ENCODE results near the gene EDA. TPM values are rescaled to one million over a fixed set of nuclear protein-coding genes. Genes with fewer than 3 reads are reported as not detected.

Gene EDA
- total RNA-seq, 1 experiment from 2014 or later: 0.06 TPM

- DNase-seq (ENCODE audit: low read depth): no peak
These were observed 447.1 kb downstream of the EDA start for GRCh38 chrX:70062961-70063550.

- DNase-seq (ENCODE audit: low read depth): no peak
These were observed 450.7 kb downstream of the EDA start for GRCh38 chrX:70066646-70067045.

DNA sequence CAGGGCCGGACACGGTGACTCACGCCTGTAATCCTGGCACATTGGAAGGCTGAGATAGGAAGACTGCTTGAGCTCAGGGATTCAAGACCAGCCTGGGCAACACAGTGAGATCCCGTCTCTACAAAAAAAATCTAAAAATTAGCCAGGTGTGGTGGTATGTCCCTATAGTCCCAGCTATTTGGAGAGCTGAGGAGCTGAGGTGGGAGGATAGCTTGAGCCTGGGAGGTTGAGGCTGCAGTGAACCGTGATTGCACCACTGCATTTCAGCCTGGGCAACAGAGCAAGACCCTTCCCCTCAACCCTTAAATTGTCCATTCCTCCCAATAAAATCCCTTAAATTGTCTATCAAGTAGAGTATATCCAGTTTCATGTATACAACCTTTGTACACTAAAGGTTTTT lies 463.4 kb downstream of the EDA start:
- no peak for DNase-seq (ENCODE audit: low read depth)

DNA sequence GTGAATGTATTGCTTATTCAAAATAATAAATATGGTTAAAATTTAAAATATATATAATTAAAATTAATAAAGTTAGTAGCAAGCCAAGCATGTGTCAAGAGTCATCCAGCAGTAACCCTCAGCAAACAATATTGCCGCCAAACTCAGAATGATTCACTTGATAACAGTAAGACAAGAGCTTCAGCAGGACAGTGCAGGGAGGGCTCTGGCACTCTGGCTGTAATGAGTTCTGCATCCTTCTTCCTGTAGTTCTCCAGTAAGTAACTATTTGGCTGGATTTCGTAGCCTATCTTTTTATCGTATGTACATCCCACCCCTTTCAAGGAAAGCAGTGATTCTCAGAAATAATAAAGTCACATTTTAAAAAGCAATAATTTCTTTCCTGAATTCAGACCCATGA lies 464.0 kb downstream of the EDA start:
- DNase-seq (ENCODE audit: low read depth): no peak

DNA sequence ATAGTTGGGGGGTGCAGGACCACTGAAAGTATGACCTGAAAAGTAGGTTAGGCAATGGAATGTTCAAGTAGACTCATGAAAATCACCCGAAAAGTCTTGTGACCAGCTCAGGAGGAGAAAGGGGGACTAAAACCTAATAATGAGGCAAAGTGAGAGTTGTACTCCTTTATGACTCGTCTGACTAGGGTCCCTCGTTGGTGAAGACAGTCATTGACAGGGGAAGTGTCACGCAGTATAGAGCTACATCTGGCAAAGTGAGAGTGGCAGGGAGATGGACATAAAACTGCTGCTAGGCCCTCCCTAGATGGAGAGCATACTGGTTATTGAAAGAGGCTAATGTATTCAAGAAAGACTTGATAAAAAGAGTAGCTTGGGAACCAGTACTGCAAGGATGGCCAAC lies 466.8 kb downstream of the EDA start:
- no peak for DNase-seq (ENCODE audit: low read depth)

GRCh38 chrX:70084592-70085240 lies 468.8 kb downstream of the EDA start:
- DNase-seq (ENCODE audit: low read depth): no peak

DNA sequence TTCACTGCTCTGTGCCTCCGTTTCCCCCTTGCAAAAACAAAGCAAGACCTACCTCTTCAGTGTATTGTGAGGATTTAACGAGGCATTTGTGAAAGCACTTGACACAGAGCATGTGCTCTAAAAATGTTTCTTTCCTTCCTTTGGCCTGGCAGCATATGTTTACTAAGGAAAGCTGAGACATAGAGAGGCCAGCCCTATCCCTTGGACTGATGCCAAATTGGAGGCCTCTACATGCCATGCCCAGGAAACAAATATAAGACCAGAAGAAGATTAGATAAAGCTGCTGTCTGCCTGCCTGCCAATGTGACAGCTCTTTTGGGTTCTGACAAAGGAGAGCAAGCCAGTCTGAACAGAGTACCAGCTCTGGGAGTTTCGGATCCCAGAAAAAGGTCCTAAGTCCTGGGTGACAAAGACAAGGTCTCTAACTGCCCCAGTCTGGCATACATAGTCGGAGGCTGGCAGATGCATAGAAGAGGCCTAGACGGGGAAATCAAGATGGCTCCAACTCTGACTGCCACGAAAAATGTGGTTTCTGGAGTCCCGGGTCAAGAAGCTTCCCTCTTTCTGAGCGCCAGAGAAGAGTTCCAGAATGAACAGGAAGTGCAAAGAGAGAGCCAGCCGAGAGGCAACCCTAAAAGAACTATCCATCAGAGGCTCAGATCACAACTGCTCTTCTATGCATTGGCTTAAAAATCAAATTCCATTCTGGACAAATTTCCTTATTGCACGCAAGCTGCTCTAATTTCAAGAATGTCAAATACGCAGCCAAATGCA lies 472.1 kb downstream of the EDA start:
- peak; percentile 9 for DNase-seq (ENCODE audit: low read depth)

DNA sequence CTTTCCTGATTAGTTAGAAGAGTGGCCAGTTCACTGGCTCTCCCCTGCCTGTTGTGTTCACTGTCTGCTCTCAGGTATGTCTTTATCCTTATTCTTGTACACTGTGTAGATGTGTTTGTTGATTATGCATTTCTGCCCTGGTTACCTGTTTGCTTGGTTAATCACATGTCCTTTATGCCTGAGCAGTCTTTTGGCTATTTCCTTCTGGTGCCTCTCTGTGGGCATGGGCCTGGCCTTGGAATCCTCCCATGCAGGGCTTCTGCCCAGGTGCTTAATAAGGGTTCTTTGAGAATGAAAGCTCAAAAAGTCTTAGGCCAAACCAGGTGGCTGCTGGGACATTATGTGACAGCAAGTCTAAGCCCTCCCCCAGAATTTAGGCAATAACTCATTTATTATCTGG lies 472.8 kb downstream of the EDA start:
- no peak for DNase-seq (ENCODE audit: low read depth)

Other genes with a start within 250 kb of the EDA start
- not detected in 2 replicates for gene NALF2, start 111.8 kb upstream of the EDA start, total RNA-seq (2014; rRNA removed)